ENCODE data around the gene FOXP3.

GRCh38 chrX:49292400-49293362, 28.2 kb upstream of the FOXP3 start:
- no peak for TF ChIP-seq EZH2 (IDR thresholded peaks at IDR 0.05; ENCODE audit: borderline replicate concordance, low read depth, low read length, severe bottlenecking)
- TF ChIP-seq, protein P1, sequence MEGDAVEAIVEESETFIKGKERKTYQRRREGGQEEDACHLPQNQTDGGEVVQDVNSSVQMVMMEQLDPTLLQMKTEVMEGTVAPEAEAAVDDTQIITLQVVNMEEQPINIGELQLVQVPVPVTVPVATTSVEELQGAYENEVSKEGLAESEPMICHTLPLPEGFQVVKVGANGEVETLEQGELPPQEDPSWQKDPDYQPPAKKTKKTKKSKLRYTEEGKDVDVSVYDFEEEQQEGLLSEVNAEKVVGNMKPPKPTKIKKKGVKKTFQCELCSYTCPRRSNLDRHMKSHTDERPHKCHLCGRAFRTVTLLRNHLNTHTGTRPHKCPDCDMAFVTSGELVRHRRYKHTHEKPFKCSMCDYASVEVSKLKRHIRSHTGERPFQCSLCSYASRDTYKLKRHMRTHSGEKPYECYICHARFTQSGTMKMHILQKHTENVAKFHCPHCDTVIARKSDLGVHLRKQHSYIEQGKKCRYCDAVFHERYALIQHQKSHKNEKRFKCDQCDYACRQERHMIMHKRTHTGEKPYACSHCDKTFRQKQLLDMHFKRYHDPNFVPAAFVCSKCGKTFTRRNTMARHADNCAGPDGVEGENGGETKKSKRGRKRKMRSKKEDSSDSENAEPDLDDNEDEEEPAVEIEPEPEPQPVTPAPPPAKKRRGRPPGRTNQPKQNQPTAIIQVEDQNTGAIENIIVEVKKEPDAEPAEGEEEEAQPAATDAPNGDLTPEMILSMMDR (IDR thresholded peaks at IDR 0.05; ENCODE audit: extremely low read depth in 1 of 2, insufficient read depth in 1 of 2, low read depth in 1 of 2, low read length in 2 of 2) = no peak
- no peak for TF ChIP-seq MYC (IDR thresholded peaks at IDR 0.05; ENCODE audit: low read depth, low read length)
- TF ChIP-seq POLR2AphosphoS5 (IDR thresholded peaks at IDR 0.05; ENCODE audit: insufficient read depth, low read depth, low read length) = no peak

Data from endothelial cell of umbilical vein (primary cell).